AML-193 (cell line): ENCODE results near the gene ATF5.
A peak's percentile ranks its signal among the peaks of the same experiment; 100 is the strongest.

Source experiments
- DNase-seq, 2 experiments: peaks; one replicate each; lab custom pipeline; 2025; lab: John Stamatoyannopoulos, UW

ATF5 gene

GRCh38 chr19:49929121-49929610 lies at the start of gene ATF5, which contains the start of gene NUP62:
TSS of gene ATF5 (plus strand) at chr19:49929205. CDS start at chr19:49930851, 1,646 bp downstream.
TSS of gene NUP62 (minus strand) at chr19:49929504. CDS start at chr19:49909807, 19,697 bp downstream.
- DNase-seq: peak; percentile 80 to 81

GRCh38 chr19:49879243-49879963 lies 49.6 kb upstream of the ATF5 start:
- DNase-seq: peak in 1 of 2 experiments; percentile 4

- no peak for DNase-seq
Measured at GRCh38 chr19:49880162-49880869, 48.7 kb upstream of the ATF5 start.

GRCh38 chr19:49881186-49881585 lies 47.8 kb upstream of the ATF5 start:
- no peak for DNase-seq

GRCh38 chr19:49881672-49882394 lies 47.2 kb upstream of the ATF5 start:
- no peak for DNase-seq

GRCh38 chr19:49882643-49883042 lies 46.4 kb upstream of the ATF5 start:
- no peak for DNase-seq

- DNase-seq: no peak
Measured at GRCh38 chr19:49883094-49883493, 45.9 kb upstream of the ATF5 start.

GRCh38 chr19:49884109-49884508 lies 44.9 kb upstream of the ATF5 start:
- DNase-seq: no peak

- no peak for DNase-seq
Measured at GRCh38 chr19:49884760-49885159, 44.2 kb upstream of the ATF5 start.

GRCh38 chr19:49887037-49887664 lies 41.9 kb upstream of the ATF5 start:
- DNase-seq: no peak

- DNase-seq: no peak
Measured at GRCh38 chr19:49887665-49888509, 41.1 kb upstream of the ATF5 start.

- DNase-seq: no peak
Measured at GRCh38 chr19:49888510-49888824, 40.5 kb upstream of the ATF5 start.

GRCh38 chr19:49889038-49889686 lies 39.8 kb upstream of the ATF5 start:
- DNase-seq: no peak

- no peak for DNase-seq
Measured at GRCh38 chr19:49889687-49890348, 39.2 kb upstream of the ATF5 start.

- no peak for DNase-seq
Measured at GRCh38 chr19:49890349-49891311, 38.4 kb upstream of the ATF5 start.

- DNase-seq: no peak
Measured at GRCh38 chr19:49891393-49891792, 37.6 kb upstream of the ATF5 start.

GRCh38 chr19:49892716-49893115 lies 36.3 kb upstream of the ATF5 start:
- DNase-seq: no peak

- no peak for DNase-seq
Measured at GRCh38 chr19:49894011-49894664, 34.9 kb upstream of the ATF5 start.
